ENCODE results near the gene BSG. TPM values are rescaled to one million over a fixed set of nuclear protein-coding genes. Genes with fewer than 3 reads are reported as not detected.

The BSG gene
- total and polyA plus RNA-seq, 2 of the 4 experiments (the other 2 are of a cell fraction) = 130 to 698 TPM

DNA sequence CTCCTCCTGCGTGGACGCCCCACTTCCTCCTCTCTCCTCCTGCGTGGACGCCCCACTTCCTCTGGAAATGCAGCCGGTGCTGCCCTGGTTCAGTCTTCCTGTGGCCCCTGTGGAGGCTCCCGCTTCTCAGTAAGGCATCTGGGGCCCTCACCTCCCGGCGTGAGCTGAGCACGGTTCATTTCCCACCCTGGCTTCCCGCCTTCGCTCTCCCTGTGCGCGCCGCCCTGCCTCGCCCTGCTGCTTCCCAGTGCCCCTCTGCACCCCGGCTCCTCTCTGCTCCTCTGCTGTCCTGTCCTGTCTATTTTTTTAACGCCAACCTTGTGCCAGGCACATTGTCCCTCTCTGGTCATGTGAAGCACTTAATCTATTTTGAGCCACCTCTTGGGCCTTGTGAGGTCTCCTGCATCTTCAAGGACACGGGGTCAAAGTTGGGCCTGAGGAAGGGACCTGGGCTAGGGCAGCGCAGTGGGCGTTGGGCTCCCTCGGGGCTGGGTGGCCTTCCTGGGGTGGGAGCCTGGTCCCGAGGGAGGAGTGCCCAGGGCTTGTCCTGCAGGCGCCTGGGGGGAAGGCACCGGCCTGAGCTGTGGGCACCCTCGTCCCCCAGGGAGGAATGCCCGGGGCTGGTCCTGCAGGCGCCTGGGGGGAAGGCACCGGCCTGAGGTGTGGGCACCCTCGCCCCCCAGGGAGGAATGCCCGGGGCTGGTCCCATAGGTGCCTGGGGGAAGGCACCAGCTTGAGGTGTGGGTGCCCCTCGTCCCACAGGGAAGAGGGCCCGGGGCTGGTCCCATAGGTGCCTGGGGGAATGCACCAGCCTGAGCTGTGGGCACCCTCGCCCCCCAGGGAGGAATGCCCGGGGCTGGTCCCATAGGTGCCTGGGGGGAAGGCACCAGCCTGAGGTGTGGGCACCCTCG is 30.2 kb downstream of the BSG start:
- no peak overlapping the region for H2BK15ac ChIP-seq (ENCODE audit: low read depth, low read length)
- no peak overlapping the region for H4K91ac ChIP-seq (ENCODE audit: insufficient read depth, low read depth, low read length)
- H3K27me3 ChIP-seq (ENCODE audit: control insufficient read depth, insufficient read depth, low read length) = no peaks in the 10 kb centered on the region
- H3K27ac ChIP-seq (ENCODE audit: insufficient read depth, low read length) = no peak overlapping the region
- ChIA-PET POLR2A (ENCODE audit: unreplicated experiment) (no interaction called here), CTCF (no interaction called here)
- ATAC-seq (ENCODE audit: low read depth) (no peak), DNase-seq (no peak)
- H2BK20ac ChIP-seq (ENCODE audit: low read depth, low read length) = no peak overlapping the region
- no peak overlapping the region for H3K18ac ChIP-seq (ENCODE audit: low read depth, low read length)
- no peak overlapping the region for H4K5ac ChIP-seq (ENCODE audit: low read depth, low read length)
- TF ChIP-seq MXI1 (IDR thresholded peaks at IDR 0.05; ENCODE audit: borderline replicate concordance, low read depth, low read length) = no peak
- TF ChIP-seq POLR2A (IDR thresholded peaks at IDR 0.05; ENCODE audit: low read depth, low read length) = no peak
- TF ChIP-seq MAFK (IDR thresholded peaks at IDR 0.05; ENCODE audit: low read depth, low read length) = no peak
- no peak for TF ChIP-seq FOS (IDR thresholded peaks at IDR 0.05; ENCODE audit: low read depth, low read length)
- TF ChIP-seq, protein P1, sequence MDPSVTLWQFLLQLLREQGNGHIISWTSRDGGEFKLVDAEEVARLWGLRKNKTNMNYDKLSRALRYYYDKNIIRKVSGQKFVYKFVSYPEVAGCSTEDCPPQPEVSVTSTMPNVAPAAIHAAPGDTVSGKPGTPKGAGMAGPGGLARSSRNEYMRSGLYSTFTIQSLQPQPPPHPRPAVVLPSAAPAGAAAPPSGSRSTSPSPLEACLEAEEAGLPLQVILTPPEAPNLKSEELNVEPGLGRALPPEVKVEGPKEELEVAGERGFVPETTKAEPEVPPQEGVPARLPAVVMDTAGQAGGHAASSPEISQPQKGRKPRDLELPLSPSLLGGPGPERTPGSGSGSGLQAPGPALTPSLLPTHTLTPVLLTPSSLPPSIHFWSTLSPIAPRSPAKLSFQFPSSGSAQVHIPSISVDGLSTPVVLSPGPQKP (IDR thresholded peaks at IDR 0.05; ENCODE audit: borderline replicate concordance, low read depth, low read length) = no peak
- TF ChIP-seq, protein P2, sequence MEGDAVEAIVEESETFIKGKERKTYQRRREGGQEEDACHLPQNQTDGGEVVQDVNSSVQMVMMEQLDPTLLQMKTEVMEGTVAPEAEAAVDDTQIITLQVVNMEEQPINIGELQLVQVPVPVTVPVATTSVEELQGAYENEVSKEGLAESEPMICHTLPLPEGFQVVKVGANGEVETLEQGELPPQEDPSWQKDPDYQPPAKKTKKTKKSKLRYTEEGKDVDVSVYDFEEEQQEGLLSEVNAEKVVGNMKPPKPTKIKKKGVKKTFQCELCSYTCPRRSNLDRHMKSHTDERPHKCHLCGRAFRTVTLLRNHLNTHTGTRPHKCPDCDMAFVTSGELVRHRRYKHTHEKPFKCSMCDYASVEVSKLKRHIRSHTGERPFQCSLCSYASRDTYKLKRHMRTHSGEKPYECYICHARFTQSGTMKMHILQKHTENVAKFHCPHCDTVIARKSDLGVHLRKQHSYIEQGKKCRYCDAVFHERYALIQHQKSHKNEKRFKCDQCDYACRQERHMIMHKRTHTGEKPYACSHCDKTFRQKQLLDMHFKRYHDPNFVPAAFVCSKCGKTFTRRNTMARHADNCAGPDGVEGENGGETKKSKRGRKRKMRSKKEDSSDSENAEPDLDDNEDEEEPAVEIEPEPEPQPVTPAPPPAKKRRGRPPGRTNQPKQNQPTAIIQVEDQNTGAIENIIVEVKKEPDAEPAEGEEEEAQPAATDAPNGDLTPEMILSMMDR (conservative IDR thresholded peaks at IDR 0.05; ENCODE audit: low read depth, low read length) = no peak
- TF ChIP-seq CHD1 (IDR thresholded peaks at IDR 0.05; ENCODE audit: low read depth, low read length) = no peak
- TF ChIP-seq RAD21 (IDR thresholded peaks at IDR 0.05; ENCODE audit: low read length) = no peak
- no peak for TF ChIP-seq RFX5 (IDR thresholded peaks at IDR 0.05; ENCODE audit: low read depth, low read length)
- TF ChIP-seq CEBPB (IDR thresholded peaks at IDR 0.05; ENCODE audit: low read depth, low read length) = no peak
- no peak for TF ChIP-seq BHLHE40 (IDR thresholded peaks at IDR 0.05; ENCODE audit: low read depth, low read length)
- H3K9me1 ChIP-seq (ENCODE audit: insufficient read depth, low read length) = no peaks in the 10 kb centered on the region
- no peak overlapping the region for H3K23ac ChIP-seq (ENCODE audit: low read depth, low read length)
- H2BK5ac ChIP-seq (ENCODE audit: low read depth, low read length, poor library complexity, severe bottlenecking) = no peak overlapping the region
- dilution Hi-C loops (cut with HindIII; ENCODE audit: low sequenced_read_pairs, unreplicated experiment) = no loop called here
- H3K4me3 ChIP-seq (ENCODE audit: insufficient read depth, low read depth, low read length) = no peak overlapping the region
- H3K9ac ChIP-seq (ENCODE audit: low read depth, low read length) = no peak overlapping the region
- WGBS, 2 experiments (ENCODE audit: extremely low coverage in 2 of 2, insufficient read length in 1 of 2) = 80% methylated on average over 15 of the region's 35 CpGs; no CpG with 5 or more reads in 1 of the 2 experiments
- H2AK5ac ChIP-seq (ENCODE audit: low read depth, low read length) = no peak overlapping the region
- no peak overlapping the region for H3K4ac ChIP-seq (ENCODE audit: low read depth, low read length)
- H3K4me2 ChIP-seq (ENCODE audit: low read depth, low read length) = no peak overlapping the region
- no peak overlapping the region for H3K56ac ChIP-seq (ENCODE audit: extremely low read depth, insufficient read depth, low read length)
- no peaks in the 10 kb centered on the region; the same call in 1 of the 2 replicates for H4K20me1 ChIP-seq (ENCODE audit: insufficient read depth, low read length)
- no peaks in the 10 kb centered on the region for H3K79me1 ChIP-seq (ENCODE audit: low read depth in 1 of 2, low read length in 2 of 2)
- no peak overlapping the region for H3K14ac ChIP-seq (replicated peaks; ENCODE audit: low read depth, low read length)
- H3K9me3 ChIP-seq (ENCODE audit: control insufficient read depth, insufficient read depth, low read length) = peaks cover 7% of the 10 kb centered on the region; the same call in 1 of the 2 replicates
- H3K36me3 ChIP-seq (ENCODE audit: control insufficient read depth, insufficient read depth, low read length) = no peaks in the 10 kb centered on the region
- no peak overlapping the region for H4K8ac ChIP-seq (ENCODE audit: low read depth in 2 of 2, low read length in 2 of 2)
- no peaks in the 10 kb centered on the region for H3K4me1 ChIP-seq (ENCODE audit: control insufficient read depth, insufficient read depth, low read length)
- no peak overlapping the region for H2AK9ac ChIP-seq (replicated peaks; ENCODE audit: low read depth, low read length, poor library complexity)
- H2BK120ac ChIP-seq (ENCODE audit: low read depth, low read length) = no peak overlapping the region
- no TSS peak for BruUV-seq (replicated peaks)
- intact Hi-C loops (cut with micrococcal nuclease) = no loop called here
- H2AFZ ChIP-seq (replicated peaks; ENCODE audit: low read length, poor library complexity) = no peak overlapping the region
- in situ Hi-C loops (cut with MboI; ENCODE audit: low sequenced_read_pairs) = no loop called here
